Astrocyte (in vitro differentiated cells and primary cell): ENCODE measurements around the gene SKIC2.

ENCODE experiments used
- EZH2 ChIP-seq: IDR thresholded peaks from 2 replicates; pipeline ENCODE4 v1.6.1; 2012; ENCODE audit warnings: mild to moderate bottlenecking, low read length, inconsistent platforms; ENCODE audit not compliant: insufficient read depth
- TF ChIP-seq, protein P1 (sequence below): IDR thresholded peaks from 2 replicates; pipeline ENCODE4 v1.5.1; 2011; ENCODE audit warnings: low read depth, mild to moderate bottlenecking, inconsistent platforms, low read length, moderate library complexity; ENCODE audit not compliant: insufficient read depth

- TF ChIP-seq, protein P1, sequence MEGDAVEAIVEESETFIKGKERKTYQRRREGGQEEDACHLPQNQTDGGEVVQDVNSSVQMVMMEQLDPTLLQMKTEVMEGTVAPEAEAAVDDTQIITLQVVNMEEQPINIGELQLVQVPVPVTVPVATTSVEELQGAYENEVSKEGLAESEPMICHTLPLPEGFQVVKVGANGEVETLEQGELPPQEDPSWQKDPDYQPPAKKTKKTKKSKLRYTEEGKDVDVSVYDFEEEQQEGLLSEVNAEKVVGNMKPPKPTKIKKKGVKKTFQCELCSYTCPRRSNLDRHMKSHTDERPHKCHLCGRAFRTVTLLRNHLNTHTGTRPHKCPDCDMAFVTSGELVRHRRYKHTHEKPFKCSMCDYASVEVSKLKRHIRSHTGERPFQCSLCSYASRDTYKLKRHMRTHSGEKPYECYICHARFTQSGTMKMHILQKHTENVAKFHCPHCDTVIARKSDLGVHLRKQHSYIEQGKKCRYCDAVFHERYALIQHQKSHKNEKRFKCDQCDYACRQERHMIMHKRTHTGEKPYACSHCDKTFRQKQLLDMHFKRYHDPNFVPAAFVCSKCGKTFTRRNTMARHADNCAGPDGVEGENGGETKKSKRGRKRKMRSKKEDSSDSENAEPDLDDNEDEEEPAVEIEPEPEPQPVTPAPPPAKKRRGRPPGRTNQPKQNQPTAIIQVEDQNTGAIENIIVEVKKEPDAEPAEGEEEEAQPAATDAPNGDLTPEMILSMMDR = no peak
- no peak for TF ChIP-seq EZH2
Measured at GRCh38 chr6:31970604-31971271, 11.8 kb downstream of the SKIC2 start.
